MG63 (cell line): Measurements from ENCODE around the gene TYROBP. TPM values are rescaled to one million over a fixed set of nuclear protein-coding genes. Genes with fewer than 3 reads are reported as not detected.

Experiments used
- DNase-seq: peaks from one replicate; pipeline ENCODE4 v3.0.0-alpha.2; 2020
- H3K27me3 ChIP-seq: fragments of 250-450 bp; sonication (Bioruptor Pico); 2 replicates; pipeline ENCODE4 v1.5.1; 2020; ENCODE audit warnings: mild to moderate bottlenecking, moderate library complexity
- H3K36me3 ChIP-seq: fragments of 250-450 bp; sonication (Bioruptor Pico); 2 replicates; pipeline ENCODE4 v1.5.1; 2020; ENCODE audit warnings: mild to moderate bottlenecking, moderate library complexity
- H3K4me3 ChIP-seq: fragments of 250-450 bp; sonication (Bioruptor Pico); 2 replicates; pipeline ENCODE4 v1.5.1; 2020; ENCODE audit warnings: mild to moderate bottlenecking, moderate library complexity
- H3K9me3 ChIP-seq: fragments of 250-450 bp; sonication (Bioruptor Pico); 2 replicates; pipeline ENCODE4 v1.5.1; 2020; ENCODE audit warnings: mild to moderate bottlenecking, moderate library complexity
- total RNA-seq: library from RNA; depleted of rRNA; stranded (reverse); fragments of >200 nt; shearing (Covaris generic); gene quantifications from 2 replicates; pipeline ENCODE4 v1.2.3, GENCODE V29; 2014; ENCODE audit warnings: low replicate concordance

The TYROBP gene
- total RNA-seq, 1 experiment from 2014 or later: not detected

DNA sequence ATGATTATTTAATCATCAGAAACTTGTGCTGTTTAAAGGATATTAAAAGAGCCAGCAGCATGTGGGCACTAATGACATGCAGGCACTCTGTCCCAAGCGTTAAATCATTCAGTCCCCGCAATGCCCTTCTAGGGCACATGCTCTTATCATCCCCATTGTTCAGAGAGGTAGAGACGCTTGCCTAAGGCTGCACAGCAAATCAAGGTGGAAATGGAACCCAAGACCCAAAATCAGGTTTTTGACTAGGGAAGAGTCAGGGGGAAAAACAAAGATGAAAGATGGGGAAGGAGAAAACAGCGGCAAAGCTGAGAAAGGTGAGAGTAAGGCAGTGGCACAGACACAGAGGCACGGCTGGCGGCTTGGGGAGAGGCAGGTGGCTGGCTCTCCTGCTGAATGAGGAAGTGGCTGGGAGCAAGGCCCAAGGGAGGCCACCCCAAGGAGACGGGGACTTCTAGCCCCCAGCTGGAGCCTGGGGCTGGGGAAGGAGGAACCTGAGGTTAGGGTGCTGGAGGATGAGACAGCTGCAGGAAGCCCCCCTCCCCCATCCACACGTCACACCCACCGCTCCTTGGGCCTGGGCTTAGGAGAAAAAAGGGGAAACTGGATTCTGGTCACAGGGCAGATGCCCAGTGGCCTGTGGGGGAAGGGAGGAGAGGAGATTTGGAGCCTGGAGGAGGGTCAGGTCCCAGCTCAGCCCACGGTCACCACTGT lies 1.0 kb upstream of the TYROBP start:
- Histone ChIP-seq H3K9me3 (no peaks in the 10 kb centered on the region), H3K27me3 (no peaks in the 10 kb centered on the region), H3K4me3 (no peak overlapping the region), H3K36me3 (no peaks in the 10 kb centered on the region)
- DNase-seq: no peak

DNA sequence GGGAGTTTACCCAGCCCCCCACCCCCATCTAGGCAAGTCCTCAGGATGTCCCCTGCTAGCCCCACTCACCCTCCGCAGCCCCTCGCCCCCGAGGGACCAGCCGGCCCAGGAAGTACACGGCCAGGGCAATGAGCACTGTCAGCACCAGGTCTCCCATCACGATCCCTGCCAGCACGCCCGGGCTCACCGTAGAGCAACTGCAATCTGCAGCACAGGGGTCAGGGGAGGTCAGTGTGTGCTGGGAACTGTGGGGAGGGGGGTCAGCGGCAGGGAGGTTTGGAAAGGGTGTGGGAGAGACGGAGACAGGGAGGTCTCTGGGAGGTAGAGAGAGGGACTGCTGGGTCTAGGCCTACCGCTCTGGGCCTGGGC lies 734 bp downstream of the TYROBP start:
- Histone ChIP-seq H3K36me3 (no peaks in the 10 kb centered on the region), H3K4me3 (no peak overlapping the region), H3K27me3 (no peaks in the 10 kb centered on the region), H3K9me3 (no peaks in the 10 kb centered on the region)
- no peak for DNase-seq

DNA sequence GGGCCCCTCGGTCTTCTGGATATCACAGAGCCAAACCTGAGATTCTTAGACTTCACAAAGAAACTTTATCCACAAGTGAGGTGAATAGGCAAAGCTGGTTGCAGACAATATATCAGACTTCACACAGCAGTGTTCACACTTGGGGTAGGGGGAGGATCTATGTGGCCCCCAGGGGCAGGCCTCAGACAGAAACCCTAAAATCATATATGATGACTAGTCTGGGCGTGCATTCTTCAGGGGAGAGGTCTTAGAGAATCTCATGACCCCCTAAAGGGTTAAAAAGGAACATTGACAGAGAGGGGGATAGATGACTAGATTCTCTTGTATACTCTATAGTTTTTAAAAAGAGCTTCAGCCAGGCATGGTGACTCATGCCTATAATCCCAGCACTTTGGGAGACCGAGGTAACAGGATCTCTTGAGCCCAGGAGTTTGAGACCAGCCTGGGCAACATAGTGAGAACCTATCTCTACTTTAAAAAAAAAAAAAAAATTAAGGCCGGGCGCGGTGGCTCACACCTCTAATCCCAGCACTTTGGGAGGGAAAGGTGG lies 2.8 kb downstream of the TYROBP start:
- Histone ChIP-seq H3K36me3 (no peaks in the 10 kb centered on the region), H3K4me3 (no peak overlapping the region), H3K9me3 (no peaks in the 10 kb centered on the region), H3K27me3 (no peaks in the 10 kb centered on the region)
- DNase-seq: peak; percentile 38

DNA sequence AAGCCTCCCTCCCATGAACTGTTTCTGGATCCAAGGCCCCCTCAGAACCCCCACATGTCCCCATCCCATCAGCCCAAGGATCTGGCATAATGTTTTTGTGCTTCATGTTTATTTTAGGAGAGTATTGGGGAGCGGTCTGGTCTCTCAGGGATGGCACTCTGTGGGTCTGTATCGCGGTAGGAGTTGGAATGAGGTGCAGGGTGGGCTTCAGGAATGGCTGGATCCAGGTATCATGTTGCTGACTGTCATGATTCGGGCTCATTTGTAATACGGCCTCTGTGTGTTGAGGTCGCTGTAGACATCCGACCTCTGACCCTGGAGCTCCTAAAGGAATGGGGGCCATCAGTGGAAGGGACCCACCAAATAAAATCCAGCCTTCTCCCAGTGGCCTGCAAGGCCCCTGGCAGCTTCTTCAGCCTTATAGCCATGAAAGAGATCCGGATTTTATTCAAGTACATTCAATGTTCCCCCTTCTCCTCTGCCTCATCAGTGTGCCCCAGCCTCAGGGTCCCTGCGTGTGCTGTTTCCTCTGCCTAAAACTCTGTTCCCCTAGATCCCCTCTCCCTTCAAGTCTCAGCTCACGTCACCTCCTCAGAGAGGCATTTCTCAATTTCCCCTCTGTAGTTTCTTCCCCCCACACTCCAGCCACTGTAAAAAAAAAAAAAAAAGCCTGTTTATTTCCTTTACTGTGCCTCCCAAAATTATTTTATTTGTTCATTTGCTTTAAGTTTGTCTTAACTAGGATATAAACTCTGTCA lies 3.6 kb downstream of the TYROBP start:
- H3K4me3 ChIP-seq: no peak overlapping the region
- H3K36me3 ChIP-seq: no peaks in the 10 kb centered on the region
- no peaks in the 10 kb centered on the region for H3K9me3 ChIP-seq
- no peak for DNase-seq
- H3K27me3 ChIP-seq: no peaks in the 10 kb centered on the region

DNA sequence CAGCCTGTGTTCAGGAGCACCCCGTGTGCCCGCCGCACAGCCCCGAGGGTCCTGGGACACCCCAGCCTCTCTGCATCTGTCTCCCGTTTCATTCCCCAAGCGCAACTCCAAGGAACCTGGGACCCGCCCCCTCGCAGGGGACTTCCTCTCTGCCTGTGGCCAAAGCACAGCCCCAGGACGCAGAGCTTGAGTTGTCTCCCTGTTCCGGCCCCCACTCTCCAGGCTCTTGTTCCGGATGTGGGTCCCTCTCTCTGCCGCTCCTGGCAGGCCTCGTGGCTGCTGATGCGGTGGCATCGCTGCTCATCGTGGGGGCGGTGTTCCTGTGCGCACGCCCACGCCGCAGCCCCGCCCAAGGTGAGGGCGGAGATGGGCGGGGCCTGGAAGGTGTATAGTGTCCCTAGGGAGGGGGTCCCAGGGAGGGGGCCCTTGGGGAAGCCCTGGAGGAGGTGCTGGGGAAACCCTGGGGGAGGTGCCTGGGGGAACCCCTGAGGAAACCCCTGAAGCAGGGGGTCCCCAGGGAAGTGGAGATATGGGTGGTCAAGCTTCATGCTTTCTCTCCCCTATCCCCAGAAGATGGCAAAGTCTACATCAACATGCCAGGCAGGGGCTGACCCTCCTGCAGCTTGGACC lies 4.4 kb downstream of the TYROBP start:
- Histone ChIP-seq H3K27me3 (no peaks in the 10 kb centered on the region), H3K9me3 (no peaks in the 10 kb centered on the region), H3K4me3 (peak overlapping the region; percentile 4; the same call in 1 of the 2 replicates), H3K36me3 (no peaks in the 10 kb centered on the region)
- peak; percentile 58 for DNase-seq

DNA sequence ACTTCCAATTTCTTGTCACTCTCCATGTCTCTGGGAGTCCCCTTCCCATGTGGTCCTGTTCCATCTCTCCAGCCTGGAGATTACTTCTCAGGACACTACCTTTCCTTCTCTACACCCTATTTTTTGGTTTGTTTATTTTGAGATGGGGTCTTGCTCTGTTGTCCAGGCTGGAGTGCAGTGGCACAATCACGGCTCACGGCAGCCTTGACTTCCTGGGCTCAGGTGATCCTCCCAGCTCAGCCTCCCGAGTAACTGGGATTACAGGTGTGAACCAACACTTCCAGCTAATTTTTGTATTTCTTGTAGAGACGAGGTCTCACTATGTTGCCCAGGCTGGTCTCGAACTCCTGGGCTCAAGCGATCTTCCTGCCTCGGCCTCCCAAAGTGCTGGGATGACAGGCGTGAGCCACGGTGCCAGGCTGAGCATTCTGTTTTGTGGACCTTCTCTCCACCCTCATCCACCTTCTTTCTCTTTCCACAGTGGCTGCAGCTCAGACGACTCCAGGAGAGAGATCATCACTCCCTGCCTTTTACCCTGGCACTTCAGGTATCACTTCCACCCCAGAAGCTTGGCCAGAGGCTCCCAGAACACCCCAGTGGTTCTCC lies 5.1 kb downstream of the TYROBP start:
- no peaks in the 10 kb centered on the region for H3K9me3 ChIP-seq
- no peak for DNase-seq
- peaks cover 2% of the 10 kb centered on the region for H3K36me3 ChIP-seq
- H3K4me3 ChIP-seq: peak overlapping the region; percentile 4; the same call in 1 of the 2 replicates
- H3K27me3 ChIP-seq: no peaks in the 10 kb centered on the region

DNA sequence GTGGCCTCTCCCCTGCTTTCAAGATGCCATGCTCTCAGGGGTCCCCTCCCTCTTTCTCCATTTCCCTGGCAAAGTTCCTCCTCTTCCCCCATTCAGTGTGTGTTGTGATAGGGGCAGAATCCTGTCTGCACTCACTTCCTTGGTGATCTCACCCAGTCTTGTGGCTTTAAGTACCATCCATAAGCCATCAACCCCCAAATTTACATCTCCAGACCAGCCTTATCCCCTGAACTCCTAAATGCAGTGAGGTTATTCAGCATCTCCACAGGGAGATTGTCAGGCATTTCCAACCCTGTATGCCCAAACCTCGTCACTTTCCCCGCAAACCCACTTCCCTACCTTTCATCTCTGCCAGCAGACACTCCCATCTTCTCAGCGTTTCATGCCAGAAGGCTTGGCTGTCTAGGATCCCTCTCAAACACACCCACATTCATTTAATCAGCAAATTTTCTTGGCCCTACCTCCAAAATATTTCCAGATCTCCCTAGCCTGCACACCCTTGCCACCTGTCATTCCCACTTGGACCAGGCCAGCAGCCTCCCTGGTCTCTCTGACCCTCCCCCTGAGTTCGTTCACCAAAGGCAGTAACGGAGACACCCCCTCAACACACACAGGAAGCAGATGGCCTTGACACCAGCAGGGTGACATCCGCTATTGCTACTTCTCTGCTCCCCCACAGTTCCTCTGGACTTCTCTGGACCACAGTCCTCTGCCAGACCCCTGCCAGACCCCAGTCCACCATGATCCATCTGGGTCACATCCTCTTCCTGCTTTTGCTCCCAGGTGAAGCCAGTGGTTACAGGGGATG lies 6.0 kb downstream of the TYROBP start, which contains the start of gene HCST:
Gene HCST (plus strand): TSS at position 676 of the 808 bp plus-strand sequence. CDS start 65 bp downstream, at position 741.
- H3K4me3 ChIP-seq: peak within 1 kb of the TSS; percentile 4; the same call in 1 of the 2 replicates

DNA sequence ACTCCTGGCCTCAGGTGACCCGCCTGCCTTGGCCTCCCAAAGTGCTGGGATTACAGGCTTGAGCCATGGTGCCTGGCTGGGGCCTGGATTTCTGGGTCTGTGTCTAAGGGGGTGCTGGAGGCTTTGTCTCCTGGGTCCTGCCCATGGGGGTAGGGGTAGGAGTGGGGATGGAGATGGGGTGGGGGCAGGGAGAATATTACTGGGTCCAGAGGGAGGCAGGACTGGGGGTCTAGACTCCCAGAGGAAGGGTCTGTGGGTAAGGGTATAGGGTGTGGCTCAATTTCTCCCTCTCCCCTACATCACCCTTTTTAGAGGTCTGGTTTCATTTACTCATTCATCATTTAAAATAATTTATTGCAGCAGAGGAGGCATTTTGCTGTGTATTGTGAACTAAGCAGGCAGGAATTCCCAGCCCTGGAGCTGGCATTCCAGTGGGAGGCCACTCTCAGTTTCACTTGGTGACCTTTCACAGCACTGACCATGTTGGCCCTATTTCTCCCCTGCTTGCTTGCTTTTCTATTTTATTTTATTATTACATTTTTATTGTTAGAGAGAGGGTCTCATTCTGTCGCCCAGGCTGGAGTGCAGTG lies 6.9 kb downstream of the TYROBP start:
- no peaks in the 10 kb centered on the region for H3K27me3 ChIP-seq
- no peaks in the 10 kb centered on the region for H3K9me3 ChIP-seq
- H3K36me3 ChIP-seq: peaks cover 13% of the 10 kb centered on the region
- DNase-seq: peak; percentile 33
- H3K4me3 ChIP-seq: peak overlapping the region; percentile 71

More for the DNA sequence above, 6.0 kb downstream of the TYROBP start, which contains the start of gene HCST:
- Histone ChIP-seq H3K36me3 (peaks cover 9% of the 10 kb centered on the region), H3K9me3 (no peaks in the 10 kb centered on the region), H3K27me3 (no peaks in the 10 kb centered on the region)
- peak; percentile 79 for DNase-seq

DNA sequence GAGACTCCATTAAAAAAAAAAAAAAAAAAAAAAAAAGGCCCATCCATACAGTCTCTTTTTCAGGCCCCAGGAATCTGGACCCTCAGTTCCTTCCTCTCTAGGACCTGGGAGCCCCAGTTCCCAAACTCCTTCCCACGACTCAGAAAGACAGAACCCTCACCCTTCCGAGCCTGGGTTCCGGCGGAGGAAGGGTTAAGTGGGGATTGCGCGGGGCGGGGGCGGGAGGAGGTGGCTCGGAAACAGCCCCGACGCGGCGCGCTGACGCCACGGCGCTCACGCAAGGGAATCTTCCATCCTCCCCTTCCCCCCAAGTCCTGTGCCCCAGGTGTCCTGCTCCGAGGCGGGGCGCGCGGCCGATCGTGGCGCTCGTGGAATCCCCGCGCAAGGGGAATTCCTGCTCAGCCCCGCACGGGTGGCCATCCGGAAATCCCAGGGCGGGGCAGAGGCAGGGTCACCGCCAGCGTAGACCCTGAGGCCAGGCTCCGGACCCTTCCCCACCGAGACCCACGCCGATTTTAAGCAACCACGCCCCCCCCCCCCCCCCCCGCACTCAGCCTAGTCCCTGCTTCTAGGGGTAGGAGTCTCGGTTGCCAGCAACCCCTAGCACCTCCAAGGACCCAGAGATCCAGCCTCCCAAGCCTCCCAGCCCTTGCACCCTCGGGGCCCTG lies 8.4 kb downstream of the TYROBP start:
- Histone ChIP-seq H3K36me3 (peaks cover 13% of the 10 kb centered on the region), H3K27me3 (no peaks in the 10 kb centered on the region), H3K9me3 (no peaks in the 10 kb centered on the region), H3K4me3 (peak overlapping the region; percentile 71)
- DNase-seq: peak; percentile 83

DNA sequence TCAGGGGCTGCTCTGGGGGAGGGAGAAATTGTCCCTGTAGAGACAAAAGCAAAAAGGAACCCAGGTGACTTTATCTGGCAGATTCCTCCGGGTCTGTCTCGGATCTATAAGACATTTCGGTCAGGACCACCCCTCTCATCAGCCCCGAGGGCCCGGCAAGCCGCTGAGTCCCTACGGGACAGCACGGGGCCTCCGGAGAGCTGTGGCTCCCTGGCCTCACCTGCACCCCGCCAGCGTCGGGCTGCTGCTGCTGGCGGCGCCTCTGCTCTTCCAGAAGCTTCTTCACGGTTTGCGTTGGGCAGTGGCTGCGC lies 9.6 kb downstream of the TYROBP start:
- Histone ChIP-seq H3K36me3 (peaks cover 19% of the 10 kb centered on the region), H3K27me3 (no peaks in the 10 kb centered on the region), H3K4me3 (no peak overlapping the region), H3K9me3 (no peaks in the 10 kb centered on the region)
- no peak for DNase-seq

DNA sequence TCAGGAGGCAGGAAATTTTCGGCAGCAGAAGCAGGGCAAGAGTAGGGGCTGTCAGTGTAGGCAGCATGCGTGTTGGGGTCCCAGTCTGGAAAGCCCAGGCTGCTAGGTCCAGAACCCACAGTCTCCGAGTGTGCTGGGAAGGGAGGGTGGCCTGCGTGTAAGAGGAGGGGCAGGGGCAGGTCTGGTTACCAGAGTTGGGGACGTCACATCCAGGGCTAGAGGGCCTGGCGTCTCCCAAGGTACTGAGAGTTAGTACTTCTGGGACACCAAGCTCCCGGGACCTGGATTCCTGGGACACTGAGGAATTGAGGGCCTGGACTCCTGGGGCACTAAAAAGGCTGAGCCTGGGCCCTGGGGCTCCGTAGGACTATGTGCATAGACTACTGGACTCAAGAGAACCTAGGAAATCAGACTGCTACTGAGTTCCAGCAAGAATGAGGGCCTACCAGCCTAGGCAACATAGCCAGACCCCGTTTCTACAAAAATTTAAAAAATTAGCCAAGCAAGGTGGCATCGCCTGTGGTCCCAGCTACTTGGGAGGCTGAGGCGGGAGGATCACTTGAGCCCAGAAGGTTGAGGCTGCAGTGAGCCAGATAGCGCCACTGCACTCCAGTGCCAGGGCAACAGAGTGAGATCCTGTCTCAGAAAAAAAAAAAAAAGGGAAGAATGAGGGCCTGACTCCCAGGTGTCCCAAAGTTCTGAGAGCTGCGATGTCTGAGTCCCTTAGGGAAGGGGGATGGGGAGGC lies 10.2 kb downstream of the TYROBP start:
- no peaks in the 10 kb centered on the region for H3K9me3 ChIP-seq
- no peaks in the 10 kb centered on the region for H3K27me3 ChIP-seq
- DNase-seq: no peak
- H3K36me3 ChIP-seq: peaks cover 23% of the 10 kb centered on the region
- H3K4me3 ChIP-seq: no peak overlapping the region

DNA sequence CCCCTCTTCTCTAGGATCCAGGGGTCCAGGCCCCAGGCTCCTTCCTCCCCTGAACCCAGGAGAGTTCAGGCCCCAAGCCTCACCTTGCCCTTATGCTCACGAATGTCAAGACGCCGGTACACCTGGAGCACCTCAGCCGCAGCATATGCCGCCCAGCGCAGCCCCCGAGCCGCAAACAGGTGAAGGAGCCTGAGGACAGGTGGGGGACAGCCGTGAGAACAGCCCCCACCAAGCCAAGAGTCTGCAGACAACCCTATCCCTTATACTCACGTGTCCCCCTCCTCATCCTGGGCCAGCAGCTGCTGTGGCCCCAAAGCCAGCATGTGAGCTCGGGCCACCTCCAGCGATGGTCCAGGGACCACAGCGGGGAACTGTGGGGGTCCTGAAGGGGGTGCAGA lies 11.5 kb downstream of the TYROBP start:
- DNase-seq: no peak
- no peaks in the 10 kb centered on the region for H3K27me3 ChIP-seq
- H3K4me3 ChIP-seq: no peak overlapping the region
- H3K36me3 ChIP-seq: peaks cover 24% of the 10 kb centered on the region
- H3K9me3 ChIP-seq: no peaks in the 10 kb centered on the region

DNA sequence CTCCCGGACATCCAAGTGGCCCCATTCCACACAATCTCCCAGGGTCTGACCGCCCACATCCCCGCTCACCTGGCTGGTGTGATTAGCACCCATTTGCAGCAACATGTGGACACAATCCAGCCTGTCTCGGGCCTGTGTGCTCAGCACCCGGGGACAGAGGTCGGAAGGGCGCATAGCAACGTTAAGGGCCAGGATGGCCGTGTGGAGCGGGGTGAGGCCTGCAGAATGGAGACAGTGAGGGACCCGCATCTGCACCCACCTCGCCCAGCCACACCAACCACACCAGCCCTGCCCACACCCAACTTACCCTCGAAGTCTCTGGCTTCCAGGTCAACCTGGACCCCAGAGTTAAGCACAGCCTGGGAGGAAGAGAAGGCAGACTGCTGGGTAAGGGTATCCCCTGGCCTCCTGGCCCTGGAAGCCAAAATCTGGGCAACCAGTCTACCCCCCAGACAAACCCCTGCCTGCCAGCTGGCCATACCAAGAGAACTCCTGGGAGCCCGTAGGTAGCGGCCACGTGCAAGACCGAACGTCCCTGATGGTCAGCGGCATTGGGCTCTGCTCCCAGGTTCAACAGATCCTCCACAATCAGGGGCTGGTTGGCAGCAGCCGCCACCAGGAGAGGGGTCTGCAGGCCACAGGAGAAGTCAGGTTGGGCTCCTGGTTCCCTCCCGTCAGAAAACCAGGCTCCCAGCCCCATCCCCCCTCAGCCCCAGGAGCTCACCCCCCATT lies 12.0 kb downstream of the TYROBP start:
- H3K27me3 ChIP-seq: no peaks in the 10 kb centered on the region
- peaks cover 25% of the 10 kb centered on the region for H3K36me3 ChIP-seq
- DNase-seq: no peak
- H3K9me3 ChIP-seq: no peaks in the 10 kb centered on the region
- no peak overlapping the region for H3K4me3 ChIP-seq

DNA sequence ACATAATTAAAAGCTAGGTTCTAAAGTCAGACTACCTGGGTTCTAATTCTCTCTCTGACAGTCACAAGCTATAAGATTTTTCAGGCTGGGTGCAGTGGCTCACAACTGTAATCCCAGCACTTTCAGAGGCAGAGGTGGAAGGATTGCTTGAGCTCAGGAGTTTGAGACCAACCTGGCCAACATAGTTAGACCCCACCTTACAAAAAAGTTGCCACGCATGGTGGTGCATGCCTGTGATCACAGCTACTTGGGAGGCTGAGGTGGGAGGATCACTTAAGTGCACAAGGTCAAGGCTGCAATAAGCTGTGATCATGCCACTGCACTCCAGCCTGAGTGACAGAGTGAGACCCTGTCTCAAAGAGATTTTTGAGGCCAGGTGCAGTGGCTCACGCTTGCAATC lies 13.8 kb downstream of the TYROBP start:
- DNase-seq: no peak
- Histone ChIP-seq H3K4me3 (no peak overlapping the region), H3K27me3 (no peaks in the 10 kb centered on the region), H3K36me3 (peaks cover 33% of the 10 kb centered on the region), H3K9me3 (no peaks in the 10 kb centered on the region)
